Adrenal gland (tissue), 12 donors: ENCODE data around the gene KIAA0586. TPM values are rescaled to one million over a fixed set of nuclear protein-coding genes. Genes with fewer than 3 reads are reported as not detected.

Experiments used
- DNase-seq, 7 donors: peaks; one replicate each; pipeline ENCODE4 v3.0.0-alpha.2; 2019 to 2020
- H3K27ac ChIP-seq, 5 donors: fragments of 200-600 bp; sonication (generic) in 4 of 5; 1 replicate in 3 of 5; 2 replicates in 2 of 5; pipeline versions ENCODE4 v1.5.1 to v1.8.0; 2016 to 2020; ENCODE audit warnings: mild to moderate bottlenecking in 1 of 5
- H3K27me3 ChIP-seq: fragments of 200-600 bp; 2 replicates; pipeline ENCODE4 v1.8.0; 2021
- H3K36me3 ChIP-seq, 2 donors: fragments of 200-600 bp; replicated peaks in 1 of 2; 1 replicate in 1 of 2; 2 replicates in 1 of 2; pipeline versions ENCODE4 v1.5.1 to v1.8.0; 2018 to 2022
- H3K4me1 ChIP-seq, 2 donors: fragments of 200-600 bp; replicated peaks in 1 of 2; 1 replicate in 1 of 2; 2 replicates in 1 of 2; pipeline versions ENCODE4 v1.5.1 to v1.8.0; 2018 to 2021
- H3K4me3 ChIP-seq, 4 donors: fragments of 200-600 bp; sonication (generic) in 3 of 4; one replicate each; pipeline ENCODE4 v1.5.1; 2016 to 2018
- H3K9me3 ChIP-seq, 3 donors: fragments of 200-600 bp; sonication (generic) in 1 of 3; replicated peaks in 1 of 3; 1 replicate in 2 of 3; 2 replicates in 1 of 3; pipeline versions ENCODE4 v1.5.1 to v1.8.0; 2016 to 2021
- CTCF ChIP-seq, 6 experiments: fragments of 450-650 bp in 4 of 6; fragments of 200-600 bp in 2 of 6; sonication (generic) in 1 of 6; IDR thresholded peaks; 1 replicate in 5 of 6; 2 replicates in 1 of 6; pipeline versions ENCODE4 v1.5.1 to v1.8.0; 2016 to 2021; ENCODE audit warnings: antibody characterized with exemption in 6 of 6, mild to moderate bottlenecking in 2 of 6, moderate library complexity in 1 of 6
- POLR2A ChIP-seq, 2 donors: fragments of 450-650 bp; IDR thresholded peaks; one replicate each; pipeline ENCODE4 v1.6.1; 2017; ENCODE audit warnings: antibody characterized with exemption in 2 of 2, mild to moderate bottlenecking in 2 of 2, moderate library complexity in 1 of 2
- WGBS, 4 donors: extraction: QIAGEN DNeasy Blood & Tissue Kit in 2 of 4; methylation state at CpG; one replicate each; pipeline versions ENCODE4 v1.1.5 to v1.1.7; 2013 to 2017; 5-methylcytosine and 5-hydroxymethylcytosine counted together
- intact Hi-C, 2 donors: fragments of 100-400 bp; cut with DNase I; formaldehyde crosslinking; loops; one replicate each; pipeline versions ENCODE4 v1.14.1 to v1.15.0; 2022 to 2023
- polyA plus RNA-seq, 3 donors: library from polyadenylated mRNA; stranded (reverse); fragments of 200-250 nt in 2 of 3; fragments of 350-450 nt in 1 of 3; fragmentation: Illumina TruSeq in 1 of 3; extraction: RNeasy Lipid Tissue Mini Kit (QIAGEN cat#74804) in 1 of 3; gene quantifications; one replicate each; pipeline ENCODE4 v1.2.3, GENCODE V29; 2013 to 2014
- total RNA-seq, 9 donors: library from RNA; depleted of rRNA in 4 of 9; stranded (reverse); fragments of >200 nt in 4 of 9; fragments of 120-200 nt in 1 of 9; fragmentation: NEBNext Ultra II Directional in 1 of 9; extraction: Animal tissue kit (Norgen Biotek cat#: 25700) in 1 of 9; gene quantifications; one replicate each; pipeline versions ENCODE4 v1.1.0 to v1.2.4, GENCODE V29; 2013 to 2023
- donor health status: healthy with polysubstance abuse.
- donor health status: Bipolar disorder and iron deficiency.
- donor health status: DM: yes; HTN: yes; CAD: no.
- donor health status: DM: no; HTN: no; CAD: no.
- donor health status: DM: no; HTN: no; CAD: no.
- donor health status: DM: yes; HTN: yes; CAD: no.

The KIAA0586 gene
- total and polyA plus RNA-seq, 12 donors, result 9.1 to 28.7 (median 15.9) TPM

GRCh38 chr14:58563978-58564377 lies 136.5 kb downstream of the KIAA0586 start:
- TF ChIP-seq POLR2A (IDR thresholded peaks at IDR 0.05) (no peak), CTCF (IDR thresholded peaks at IDR 0.05) (no peak)
- Histone ChIP-seq H3K9me3 (no peaks in the 10 kb centered on the region), H3K36me3 (no peaks in the 10 kb centered on the region), H3K4me1 (no peaks in the 10 kb centered on the region), H3K4me3 (no peak overlapping the region), H3K27me3 (no peaks in the 10 kb centered on the region), H3K27ac (no peak overlapping the region)
- 65 to 72% (median 71%) methylated on average over 3 of the region's 3 CpGs for WGBS, 4 donors
- DNase-seq, result no peak
- intact Hi-C loops, result no loop called here

- no peak for DNase-seq
- no peak overlapping the region for H3K4me3 ChIP-seq
- H3K4me1 ChIP-seq, result no peaks in the 10 kb centered on the region
- TF ChIP-seq CTCF (IDR thresholded peaks at IDR 0.05) (no peak), POLR2A (IDR thresholded peaks at IDR 0.05) (no peak)
- H3K27me3 ChIP-seq, result no peaks in the 10 kb centered on the region
- intact Hi-C loops, result no loop called here
- no peak overlapping the region for H3K27ac ChIP-seq
- no peaks in the 10 kb centered on the region for H3K36me3 ChIP-seq
- 88 to 91% (median 89%) methylated on average over 4 of the region's 4 CpGs for WGBS, 4 donors
- H3K9me3 ChIP-seq, result no peaks in the 10 kb centered on the region
These were observed 138.3 kb downstream of the KIAA0586 start for GRCh38 chr14:58565832-58566231.

GRCh38 chr14:58566979-58567378 lies 139.5 kb downstream of the KIAA0586 start:
- H3K27me3 ChIP-seq, result no peaks in the 10 kb centered on the region
- H3K4me1 ChIP-seq, result no peaks in the 10 kb centered on the region
- 82 to 89% (median 87%) methylated on average over 3 of the region's 3 CpGs for WGBS, 4 donors
- H3K36me3 ChIP-seq, result no peaks in the 10 kb centered on the region
- no peaks in the 10 kb centered on the region for H3K9me3 ChIP-seq
- TF ChIP-seq CTCF (IDR thresholded peaks at IDR 0.05) (no peak), POLR2A (IDR thresholded peaks at IDR 0.05) (no peak)
- intact Hi-C loops, result no loop called here
- no peak overlapping the region for H3K27ac ChIP-seq
- H3K4me3 ChIP-seq, result no peak overlapping the region
- DNase-seq, result no peak

GRCh38 chr14:58568322-58568721 lies 140.8 kb downstream of the KIAA0586 start:
- no peaks in the 10 kb centered on the region for H3K4me1 ChIP-seq
- TF ChIP-seq CTCF (IDR thresholded peaks at IDR 0.05), result no peak
- H3K27me3 ChIP-seq, result no peaks in the 10 kb centered on the region
- H3K9me3 ChIP-seq, result no peaks in the 10 kb centered on the region
- H3K27ac ChIP-seq, result no peak overlapping the region
- intact Hi-C loops, result no loop called here
- WGBS, 4 donors, result 84 to 93% (median 87%) methylated on average over 3 of the region's 3 CpGs
- no peak for DNase-seq
- H3K4me3 ChIP-seq, result no peak overlapping the region
- no peaks in the 10 kb centered on the region for H3K36me3 ChIP-seq
